Right ventricle myocardium inferior (tissue), 1 donor: ENCODE data around the gene DGKI. TPM values are rescaled to one million over a fixed set of nuclear protein-coding genes. Genes with fewer than 3 reads are reported as not detected.

Experiments used
- ATAC-seq: fragments of 200-7000 bp; cut with Tn5 transposase; one replicate; pipeline ENCODE4 v1.9.1; 2020; ENCODE audit warnings: mild to moderate bottlenecking, moderate library complexity
- DNase-seq: peaks from one replicate; pipeline ENCODE4 v3.0.0; 2021; ENCODE audit errors: missing footprints
- intact Hi-C: fragments of 100-400 bp; cut with DNase I; formaldehyde crosslinking; loops from one replicate; pipeline ENCODE4 v1.11.0; 2022
- total RNA-seq: library from RNA; stranded (reverse); fragmentation: NEBNext Ultra II Directional; extraction: Animal tissue kit (Norgen Biotek cat#: 25700); gene quantifications from one replicate; pipeline ENCODE4 v1.2.1, GENCODE V29; 2021
- donor health status: DM: no; HTN: yes; CAD: no; lungs with severe emphysema.

Gene DGKI
- total RNA-seq, 1 donor from 2014 or later = 1.4 TPM

- ATAC-seq = no peak
- intact Hi-C loops = no loop called here
- DNase-seq = no peak
These were observed 300.1 kb downstream of the DGKI start for GRCh38 chr7:137546671-137547070.

GRCh38 chr7:137546009-137546408 lies 300.8 kb downstream of the DGKI start:
- DNase-seq = no peak
- intact Hi-C loops = no loop called here
- no peak for ATAC-seq

- intact Hi-C loops = no loop called here
- DNase-seq (no peak), ATAC-seq (no peak)
These were observed 301.6 kb downstream of the DGKI start for GRCh38 chr7:137545059-137545716.

GRCh38 chr7:137544453-137545058 lies 302.2 kb downstream of the DGKI start:
- intact Hi-C loops = no loop called here
- DNase-seq (no peak), ATAC-seq (no peak)

GRCh38 chr7:137539111-137539715 lies 307.6 kb downstream of the DGKI start:
- no peak for DNase-seq
- intact Hi-C loops = no loop called here
- ATAC-seq = no peak

- ATAC-seq = no peak
- DNase-seq = no peak
- intact Hi-C loops = no loop called here
These were observed 308.4 kb downstream of the DGKI start for GRCh38 chr7:137538361-137538762.

- intact Hi-C loops = no loop called here
- no peak for DNase-seq
- ATAC-seq = no peak
These were observed 311.2 kb downstream of the DGKI start for GRCh38 chr7:137535579-137535978.

GRCh38 chr7:137531671-137532070 lies 315.1 kb downstream of the DGKI start:
- DNase-seq = no peak
- intact Hi-C loops = no loop called here
- ATAC-seq = no peak

- ATAC-seq (no peak), DNase-seq (no peak)
- intact Hi-C loops = no loop called here
These were observed 319.1 kb downstream of the DGKI start for GRCh38 chr7:137527634-137528033.

- ATAC-seq = no peak
- no peak for DNase-seq
- intact Hi-C loops = no loop called here
These were observed 323.6 kb downstream of the DGKI start for GRCh38 chr7:137523171-137523570.

GRCh38 chr7:137521451-137521850 lies 325.3 kb downstream of the DGKI start:
- no peak for ATAC-seq
- intact Hi-C loops = no loop called here
- no peak for DNase-seq

GRCh38 chr7:137519947-137520346 lies 326.8 kb downstream of the DGKI start:
- no peak for ATAC-seq
- DNase-seq = no peak
- intact Hi-C loops = no loop called here

GRCh38 chr7:137519181-137519691 lies 327.5 kb downstream of the DGKI start:
- intact Hi-C loops = no loop called here
- DNase-seq (no peak), ATAC-seq (no peak)

- intact Hi-C loops = no loop called here
- DNase-seq = no peak
- ATAC-seq = no peak
These were observed 333.7 kb downstream of the DGKI start for GRCh38 chr7:137513091-137513490.

GRCh38 chr7:137507096-137507495 lies 339.7 kb downstream of the DGKI start:
- DNase-seq (no peak), ATAC-seq (no peak)
- intact Hi-C loops = no loop called here

- intact Hi-C loops = no loop called here
- ATAC-seq (no peak), DNase-seq (no peak)
These were observed 340.7 kb downstream of the DGKI start for GRCh38 chr7:137506031-137506430.

- intact Hi-C loops = no loop called here
These were observed 345.2 kb downstream of the DGKI start for GRCh38 chr7:137501562-137501961.

GRCh38 chr7:137492889-137493288 lies 353.9 kb downstream of the DGKI start:
- intact Hi-C loops = no loop called here
- no peak for DNase-seq
- no peak for ATAC-seq

More at GRCh38 chr7:137501562-137501961, 345.2 kb downstream of the DGKI start:
- DNase-seq = no peak
- no peak for ATAC-seq

- ATAC-seq (no peak), DNase-seq (no peak)
- intact Hi-C loops = no loop called here
These were observed 356.9 kb downstream of the DGKI start for GRCh38 chr7:137489880-137490279.

GRCh38 chr7:137488038-137488437 lies 358.7 kb downstream of the DGKI start:
- ATAC-seq (no peak), DNase-seq (no peak)
- intact Hi-C loops = no loop called here
